ENCODE results near the gene LHPP.

Gene LHPP

GRCh38 chr10:124611738-124612137 is 150.1 kb downstream of the LHPP start:
- DNase-seq = peak in 1 of 2 experiments; percentile 9

- DNase-seq = no peak
These were observed 151.2 kb downstream of the LHPP start for GRCh38 chr10:124612611-124613498.

GRCh38 chr10:124614003-124614659 is 152.5 kb downstream of the LHPP start:
- peak; percentile 17 to 37 for DNase-seq

- DNase-seq = no peak
These were observed 153.6 kb downstream of the LHPP start for GRCh38 chr10:124615259-124615658.

GRCh38 chr10:124616040-124616835 is 154.6 kb downstream of the LHPP start:
- no peak for DNase-seq

GRCh38 chr10:124616836-124617130 is 155.2 kb downstream of the LHPP start:
- DNase-seq = no peak

GRCh38 chr10:124618470-124619073 is 156.9 kb downstream of the LHPP start:
- DNase-seq = no peak

GRCh38 chr10:124619195-124619594 is 157.6 kb downstream of the LHPP start:
- no peak for DNase-seq

GRCh38 chr10:124619802-124620490 is 158.3 kb downstream of the LHPP start:
- DNase-seq = no peak

GRCh38 chr10:124621637-124622036 is 160.0 kb downstream of the LHPP start:
- no peak for DNase-seq

GRCh38 chr10:124622158-124622557 is 160.5 kb downstream of the LHPP start:
- no peak for DNase-seq

GRCh38 chr10:124622866-124623536 is 161.4 kb downstream of the LHPP start:
- no peak for DNase-seq

- DNase-seq = no peak
These were observed 162.4 kb downstream of the LHPP start for GRCh38 chr10:124624006-124624405.

GRCh38 chr10:124624466-124624865 is 162.8 kb downstream of the LHPP start:
- no peak for DNase-seq

- no peak for DNase-seq
These were observed 163.3 kb downstream of the LHPP start for GRCh38 chr10:124624895-124625294.

- DNase-seq = no peak
These were observed 164.2 kb downstream of the LHPP start for GRCh38 chr10:124625831-124626238.

- peak; percentile 29 to 49 for DNase-seq
These were observed 165.2 kb downstream of the LHPP start for GRCh38 chr10:124626759-124627380.

- DNase-seq = no peak
These were observed 166.4 kb downstream of the LHPP start for GRCh38 chr10:124627866-124628675.

GRCh38 chr10:124628676-124629021 is 167.0 kb downstream of the LHPP start:
- DNase-seq = no peak

GRCh38 chr10:124629415-124629814 is 167.8 kb downstream of the LHPP start:
- DNase-seq = no peak

GRCh38 chr10:124629842-124630241 is 168.2 kb downstream of the LHPP start:
- DNase-seq = no peak

Measured in stimulated activated CD4-positive, alpha-beta T cell treated with anti-CD3 and anti-CD28 coated beads, Interleukin-4, amount 100 ng/mL, for 4 hours (primary cell).